GM12801 (cell line): ENCODE results near the gene EPN2.

Source experiments
- CTCF ChIP-seq: IDR thresholded peaks from one replicate; pipeline ENCODE4 v1.5.1; 2011; ENCODE audit warnings: control low read depth; ENCODE audit not compliant: insufficient read length; ENCODE audit errors: extremely low read depth

EPN2 gene

GRCh38 chr17:19359151-19359550 is 122.0 kb downstream of the EPN2 start:
- no peak for TF ChIP-seq CTCF

- TF ChIP-seq CTCF = no peak
Measured at GRCh38 chr17:19359856-19360255, 122.7 kb downstream of the EPN2 start.

GRCh38 chr17:19360772-19361171 is 123.6 kb downstream of the EPN2 start:
- TF ChIP-seq CTCF = no peak

- no peak for TF ChIP-seq CTCF
Measured at GRCh38 chr17:19361326-19361725, 124.2 kb downstream of the EPN2 start.

GRCh38 chr17:19361944-19362276 is 124.7 kb downstream of the EPN2 start:
- no peak for TF ChIP-seq CTCF

GRCh38 chr17:19362277-19363113 is 125.3 kb downstream of the EPN2 start, which contains the start of gene B9D1:
Gene B9D1, minus strand, starts transcription at chr17:19362723. Its CDS starts 154 bp downstream, at chr17:19362569.
- TF ChIP-seq CTCF = peak; percentile 42

GRCh38 chr17:19363114-19363438 is 125.9 kb downstream of the EPN2 start:
- TF ChIP-seq CTCF = no peak
